ENCODE results near the gene PIWIL1. TPM values are rescaled to one million over a fixed set of nuclear protein-coding genes. Genes with fewer than 3 reads are reported as not detected.

The PIWIL1 gene
- total RNA-seq, 1 donor from 2014 or later, result not detected

- Mint-ChIP-seq H3K4me1 (no peaks in the 10 kb centered on the region), H3K27ac (ENCODE audit: unreplicated experiment) (no peak overlapping the region), H3K4me3 (no peak overlapping the region), H3K36me3 (ENCODE audit: low read depth) (no peaks in the 10 kb centered on the region), H3K9me3 (no peaks in the 10 kb centered on the region), H3K27me3 (ENCODE audit: low read depth) (peaks cover 19% of the 10 kb centered on the region)
- DNase-seq (ENCODE audit: low read depth, low spot score), result no peak
- no peak for TF ChIP-seq CTCF (conservative IDR thresholded peaks at IDR 0.05)
These were observed 76.7 kb downstream of the PIWIL1 start for GRCh38 chr12:130414381-130414780.

- no peak overlapping the region for H3K4me3 Mint-ChIP-seq
- H3K9me3 Mint-ChIP-seq, result no peaks in the 10 kb centered on the region
- H3K4me1 Mint-ChIP-seq, result peaks cover 6% of the 10 kb centered on the region
- no peaks in the 10 kb centered on the region for H3K36me3 Mint-ChIP-seq (ENCODE audit: low read depth)
- no peak overlapping the region for H3K27ac Mint-ChIP-seq (ENCODE audit: unreplicated experiment)
- no peak for TF ChIP-seq CTCF (conservative IDR thresholded peaks at IDR 0.05)
- DNase-seq (ENCODE audit: low read depth, low spot score), result no peak
- H3K27me3 Mint-ChIP-seq (ENCODE audit: low read depth), result peaks cover 19% of the 10 kb centered on the region
These were observed 80.6 kb downstream of the PIWIL1 start for GRCh38 chr12:130418251-130418650.

GRCh38 chr12:130419116-130419515 lies 81.4 kb downstream of the PIWIL1 start:
- no peaks in the 10 kb centered on the region for H3K9me3 Mint-ChIP-seq
- no peak overlapping the region for H3K27ac Mint-ChIP-seq (ENCODE audit: unreplicated experiment)
- peaks cover 17% of the 10 kb centered on the region for H3K27me3 Mint-ChIP-seq (ENCODE audit: low read depth)
- DNase-seq (ENCODE audit: low read depth, low spot score), result no peak
- no peak for TF ChIP-seq CTCF (conservative IDR thresholded peaks at IDR 0.05)
- H3K36me3 Mint-ChIP-seq (ENCODE audit: low read depth), result no peaks in the 10 kb centered on the region
- peaks cover 10% of the 10 kb centered on the region for H3K4me1 Mint-ChIP-seq
- H3K4me3 Mint-ChIP-seq, result no peak overlapping the region

GRCh38 chr12:130420071-130420470 lies 82.4 kb downstream of the PIWIL1 start:
- no peak overlapping the region for H3K27ac Mint-ChIP-seq (ENCODE audit: unreplicated experiment)
- no peak for TF ChIP-seq CTCF (conservative IDR thresholded peaks at IDR 0.05)
- H3K4me1 Mint-ChIP-seq, result peaks cover 10% of the 10 kb centered on the region
- no peak overlapping the region for H3K4me3 Mint-ChIP-seq
- H3K27me3 Mint-ChIP-seq (ENCODE audit: low read depth), result peaks cover 12% of the 10 kb centered on the region
- no peaks in the 10 kb centered on the region for H3K36me3 Mint-ChIP-seq (ENCODE audit: low read depth)
- DNase-seq (ENCODE audit: low read depth, low spot score), result no peak
- H3K9me3 Mint-ChIP-seq, result no peaks in the 10 kb centered on the region

GRCh38 chr12:130421896-130422295 lies 84.2 kb downstream of the PIWIL1 start:
- no peak for TF ChIP-seq CTCF (conservative IDR thresholded peaks at IDR 0.05)
- Mint-ChIP-seq H3K4me3 (no peak overlapping the region), H3K9me3 (no peaks in the 10 kb centered on the region), H3K36me3 (ENCODE audit: low read depth) (no peaks in the 10 kb centered on the region), H3K27me3 (ENCODE audit: low read depth) (no peaks in the 10 kb centered on the region), H3K4me1 (peaks cover 10% of the 10 kb centered on the region), H3K27ac (ENCODE audit: unreplicated experiment) (no peak overlapping the region)
- no peak for DNase-seq (ENCODE audit: low read depth, low spot score)

Other genes starting within 250 kb of the PIWIL1 start
- gene FZD10, start 175.4 kb upstream of the PIWIL1 start, total RNA-seq, result 14.2 and 15.5 TPM in 2 replicates